MM.1S (cell line): ENCODE data around the gene TMEM178B.

Experiments used
- EZH2 ChIP-seq: fragments of 300-600 bp; sonication (generic); optimal IDR thresholded peaks from 2 replicates; pipeline ENCODE3; 2017; ENCODE audit warnings: low read depth, mild to moderate bottlenecking, antibody characterized with exemption, low read length, mixed read lengths
- EZH2phosphoT487 ChIP-seq: fragments of 300-600 bp; sonication (generic); IDR thresholded peaks from 2 replicates; pipeline ENCODE4 v1.6.1; 2018; ENCODE audit warnings: antibody characterized with exemption, low read length
- TF ChIP-seq, protein P1 (sequence below): fragments of 300-600 bp; sonication (generic); IDR thresholded peaks from 2 replicates; pipeline ENCODE4 v1.5.1; 2016; ENCODE audit warnings: antibody characterized with exemption, low read length, mixed read lengths

DNA sequence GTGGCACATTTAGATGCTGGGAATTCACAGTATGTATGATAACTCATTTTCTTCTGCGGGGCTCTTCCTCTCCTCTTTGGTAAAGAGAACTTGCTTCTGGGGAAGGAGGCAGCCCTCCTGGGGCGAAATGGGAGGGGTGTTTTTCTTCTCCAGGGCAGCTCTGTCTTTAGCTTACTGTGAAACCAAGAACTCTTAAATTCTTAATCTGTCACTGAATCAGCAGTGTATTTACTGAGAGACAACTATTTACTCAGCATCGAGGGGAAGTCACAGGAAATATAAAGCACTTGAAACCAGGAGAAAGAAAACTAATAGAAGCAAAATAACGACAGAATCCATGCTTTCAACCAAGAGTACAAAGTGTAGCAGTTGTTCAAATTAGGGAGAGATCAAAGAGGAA is 319.2 kb downstream of the TMEM178B start:
- TF ChIP-seq, protein P1, sequence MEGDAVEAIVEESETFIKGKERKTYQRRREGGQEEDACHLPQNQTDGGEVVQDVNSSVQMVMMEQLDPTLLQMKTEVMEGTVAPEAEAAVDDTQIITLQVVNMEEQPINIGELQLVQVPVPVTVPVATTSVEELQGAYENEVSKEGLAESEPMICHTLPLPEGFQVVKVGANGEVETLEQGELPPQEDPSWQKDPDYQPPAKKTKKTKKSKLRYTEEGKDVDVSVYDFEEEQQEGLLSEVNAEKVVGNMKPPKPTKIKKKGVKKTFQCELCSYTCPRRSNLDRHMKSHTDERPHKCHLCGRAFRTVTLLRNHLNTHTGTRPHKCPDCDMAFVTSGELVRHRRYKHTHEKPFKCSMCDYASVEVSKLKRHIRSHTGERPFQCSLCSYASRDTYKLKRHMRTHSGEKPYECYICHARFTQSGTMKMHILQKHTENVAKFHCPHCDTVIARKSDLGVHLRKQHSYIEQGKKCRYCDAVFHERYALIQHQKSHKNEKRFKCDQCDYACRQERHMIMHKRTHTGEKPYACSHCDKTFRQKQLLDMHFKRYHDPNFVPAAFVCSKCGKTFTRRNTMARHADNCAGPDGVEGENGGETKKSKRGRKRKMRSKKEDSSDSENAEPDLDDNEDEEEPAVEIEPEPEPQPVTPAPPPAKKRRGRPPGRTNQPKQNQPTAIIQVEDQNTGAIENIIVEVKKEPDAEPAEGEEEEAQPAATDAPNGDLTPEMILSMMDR, result no peak
- TF ChIP-seq EZH2, result no peak
- TF ChIP-seq EZH2phosphoT487, result no peak
